HCT116 (cell line): ENCODE measurements around the gene CD1E. TPM values are rescaled to one million over a fixed set of nuclear protein-coding genes. Genes with fewer than 3 reads are reported as not detected.

ENCODE experiments used
- ATAC-seq: fragments of 200-7000 bp; cut with Tn5 transposase; 2 replicates; pipeline ENCODE4 v1.9.1; 2020; ENCODE audit warnings: mild to moderate bottlenecking, moderate library complexity
- BruUV-seq: library from RNA; stranded (reverse); fragments of 400-500 nt; replicated peaks from 2 replicates; lab custom pipeline; 2021; lab: Mats Ljungman, UMichigan
- CTCF ChIA-PET: fragments of 300-600 bp; sonication (Branson Sonifier 250); formaldehyde crosslinking; loops from one replicate; lab custom pipeline; 2021; ENCODE audit warnings: antibody characterized with exemption; lab: Charles Lee
- POLR2A ChIA-PET: fragments of 300-600, 350-600 bp; sonication (Branson Sonifier 250); formaldehyde crosslinking; loops from one replicate; lab custom pipeline; 2021; ENCODE audit warnings: antibody characterized with exemption; lab: Charles Lee
- RAD21 ChIA-PET, 2 experiments: fragments of 300-600 bp; sonication (Branson Sonifier 250); formaldehyde crosslinking; loops; one replicate each; lab custom pipeline; 2023; ENCODE audit warnings: low total read pairs in 2 of 2; ENCODE audit not compliant: uncharacterized antibody in 2 of 2, unreplicated experiment in 2 of 2, low non-redundant PET in 1 of 2; lab: Charles Lee
- DNase-seq: peaks from one replicate; pipeline ENCODE4 v3.0.0-alpha.2; 2010; ENCODE audit warnings: low read depth, low spot score
- H2AFZ ChIP-seq: fragments of 200-600 bp; shearing (Covaris generic), sonication (generic); 2 replicates; pipeline ENCODE4 v1.6.1; 2017; ENCODE audit warnings: low read depth, mixed run types, mixed read lengths, antibody characterized with exemption, low read length; ENCODE audit not compliant: poor library complexity, severe bottlenecking
- H3K27ac ChIP-seq: 2 replicates; pipeline ENCODE4 v1.5.1; 2012; ENCODE audit warnings: low read depth, low read length
- H3K27me3 ChIP-seq: fragments of 200-600 bp; sonication (generic); 2 replicates; pipeline ENCODE4 v1.6.1; 2016; ENCODE audit warnings: mixed run types, low read length, mixed read lengths; ENCODE audit not compliant: insufficient read depth
- H3K36me3 ChIP-seq, 2 experiments: fragments of 200-500 bp in 1 of 2; fragments of 200-600 bp in 1 of 2; sonication (Bioruptor generic) in 1 of 2; sonication (generic) in 1 of 2; 2 replicates each; pipeline versions ENCODE4 v1.5.1 to v1.6.1; 2014 to 2016; ENCODE audit warnings: low read length in 2 of 2, inconsistent platforms in 1 of 2, mixed read lengths in 1 of 2, mixed run types in 1 of 2; ENCODE audit not compliant: insufficient read depth in 2 of 2, control insufficient read depth in 1 of 2
- H3K4me1 ChIP-seq, 2 experiments: fragments of 200-600 bp in 1 of 2; sonication (generic) in 1 of 2; 2 replicates each; pipeline versions ENCODE4 v1.5.1 to v1.6.1; 2012 to 2017; ENCODE audit warnings: low read length in 2 of 2, inconsistent platforms in 1 of 2, mild to moderate bottlenecking in 1 of 2, mixed read lengths in 1 of 2, mixed run types in 1 of 2, moderate library complexity in 1 of 2; ENCODE audit not compliant: insufficient read depth in 2 of 2, control insufficient read depth in 1 of 2
- H3K4me2 ChIP-seq: fragments of 200-600 bp; sonication (generic); 2 replicates; pipeline ENCODE4 v1.6.1; 2017; ENCODE audit warnings: mixed run types, low read length, mixed read lengths
- H3K4me3 ChIP-seq, 2 experiments: fragments of 200-600 bp in 1 of 2; sonication (generic) in 1 of 2; replicated peaks in 1 of 2; 2 replicates each; pipeline ENCODE4 v1.5.1; 2011 to 2016; ENCODE audit warnings: low read length in 2 of 2, control low read depth in 1 of 2, low read depth in 1 of 2, mild to moderate bottlenecking in 1 of 2, mixed read lengths in 1 of 2, mixed run types in 1 of 2
- H3K79me2 ChIP-seq: fragments of 200-600 bp; sonication (generic); 2 replicates; pipeline ENCODE4 v1.6.1; 2017; ENCODE audit warnings: mild to moderate bottlenecking, mixed run types, low read length, moderate library complexity, mixed read lengths; ENCODE audit not compliant: insufficient read depth
- H3K9ac ChIP-seq: fragments of 200-600 bp; sonication (generic); 2 replicates; pipeline ENCODE4 v1.6.1; 2016; ENCODE audit warnings: low read length, mixed read lengths
- H3K9me2 ChIP-seq: fragments of 200-600 bp; sonication (generic), shearing (Covaris generic); 2 replicates; pipeline ENCODE4 v1.6.1; 2017; ENCODE audit warnings: mixed run types, mild to moderate bottlenecking, moderate library complexity; ENCODE audit not compliant: insufficient read depth
- H3K9me3 ChIP-seq, 2 experiments: fragments of 200-500 bp in 1 of 2; fragments of 200-600 bp in 1 of 2; sonication (Bioruptor generic) in 1 of 2; sonication (generic) in 1 of 2; 2 replicates each; pipeline ENCODE4 v1.6.1; 2014 to 2017; ENCODE audit warnings: low read length in 2 of 2, mixed read lengths in 2 of 2, inconsistent platforms in 1 of 2, low read depth in 1 of 2, mild to moderate bottlenecking in 1 of 2, mixed run types in 1 of 2, moderate library complexity in 1 of 2; ENCODE audit not compliant: control insufficient read depth in 1 of 2, insufficient read depth in 1 of 2
- H4K20me1 ChIP-seq: fragments of 200-600 bp; sonication (generic), shearing (Covaris generic); 2 replicates; pipeline ENCODE4 v1.6.1; 2017; ENCODE audit warnings: mixed run types, mild to moderate bottlenecking, moderate library complexity; ENCODE audit not compliant: insufficient read depth
- CBX3 ChIP-seq: IDR thresholded peaks from 2 replicates; pipeline ENCODE4 v1.6.1; 2012; ENCODE audit warnings: low read depth
- CEBPB ChIP-seq: IDR thresholded peaks from 2 replicates; pipeline ENCODE4 v1.6.1; 2012; ENCODE audit warnings: low read depth
- CTCF ChIP-seq, 3 experiments: fragments of 200-600 bp in 1 of 3; sonication (generic) in 1 of 3; IDR thresholded peaks in 2 of 3; conservative IDR thresholded peaks in 1 of 3; 2 replicates each; pipeline ENCODE4 v1.5.1; 2012 to 2017; ENCODE audit warnings: low read depth in 2 of 3, low read length in 2 of 3, antibody characterized with exemption in 1 of 3, borderline replicate concordance in 1 of 3, control low read depth in 1 of 3, mild to moderate bottlenecking in 1 of 3, mixed read lengths in 1 of 3, mixed run types in 1 of 3, moderate library complexity in 1 of 3; ENCODE audit not compliant: insufficient read depth in 1 of 3
- EGR1 ChIP-seq: IDR thresholded peaks from 2 replicates; pipeline ENCODE4 v1.6.1; 2012; ENCODE audit warnings: low read depth
- EZH2 ChIP-seq: fragments of 200-600 bp; sonication (generic); IDR thresholded peaks from 2 replicates; pipeline ENCODE4 v1.6.1; 2017; ENCODE audit warnings: antibody characterized with exemption, mixed run types
- EZH2phosphoT487 ChIP-seq: fragments of 200-600 bp; IDR thresholded peaks from 2 replicates; pipeline ENCODE4 v1.6.1; 2018; ENCODE audit warnings: antibody characterized with exemption, borderline replicate concordance
- POLR2AphosphoS5 ChIP-seq: IDR thresholded peaks from 2 replicates; pipeline ENCODE4 v1.6.1; 2011; ENCODE audit warnings: mild to moderate bottlenecking, low read depth, low read length, moderate library complexity
- RAD21 ChIP-seq: IDR thresholded peaks from 2 replicates; pipeline ENCODE4 v1.6.1; 2012; ENCODE audit warnings: low read depth, mild to moderate bottlenecking
- SIN3A ChIP-seq: IDR thresholded peaks from 2 replicates; pipeline ENCODE4 v1.6.1; 2012; ENCODE audit warnings: low read depth
- SP1 ChIP-seq: IDR thresholded peaks from 2 replicates; pipeline ENCODE4 v1.6.1; 2012; ENCODE audit warnings: low read depth
- SRF ChIP-seq: IDR thresholded peaks from 2 replicates; pipeline ENCODE4 v1.6.1; 2012; ENCODE audit warnings: low read depth
- TCF7L2 ChIP-seq: IDR thresholded peaks from 2 replicates; pipeline ENCODE4 v1.7.0; 2011; ENCODE audit warnings: borderline replicate concordance, inconsistent platforms; ENCODE audit not compliant: insufficient read depth, insufficient read length; ENCODE audit errors: extremely low read depth
- YY1 ChIP-seq: IDR thresholded peaks from 2 replicates; pipeline ENCODE4 v1.6.1; 2011; ENCODE audit warnings: low read length, low read depth, moderate library complexity, mild to moderate bottlenecking; ENCODE audit not compliant: insufficient replicate concordance; ENCODE audit errors: extremely low read depth
- ZBTB33 ChIP-seq: IDR thresholded peaks from 2 replicates; pipeline ENCODE4 v1.6.1; 2011; ENCODE audit warnings: mild to moderate bottlenecking, low read length, moderate library complexity; ENCODE audit not compliant: insufficient replicate concordance; ENCODE audit errors: extremely low read depth
- ZFX ChIP-seq: fragments of 450-650 bp; IDR thresholded peaks from 2 replicates; pipeline ENCODE4 v1.6.1; 2017
- intact Hi-C: fragments of 100-400 bp; cut with micrococcal nuclease; formaldehyde crosslinking; loops from 2 replicates; pipeline ENCODE4 v1.10.0; 2022
- total RNA-seq: library from RNA; stranded (reverse); gene quantifications from one replicate; pipeline ENCODE4 v1.2.1, GENCODE V29; 2021; ENCODE audit not compliant: unreplicated experiment
- TF ChIP-seq, protein P1 (sequence below): IDR thresholded peaks from 2 replicates; pipeline ENCODE4 v1.6.1; 2012; ENCODE audit warnings: low read depth
- TF ChIP-seq, protein P2 (sequence below): IDR thresholded peaks from 2 replicates; pipeline ENCODE4 v1.6.1; 2012

CD1E gene
- total RNA-seq, 1 experiment from 2014 or later = not detected

DNA sequence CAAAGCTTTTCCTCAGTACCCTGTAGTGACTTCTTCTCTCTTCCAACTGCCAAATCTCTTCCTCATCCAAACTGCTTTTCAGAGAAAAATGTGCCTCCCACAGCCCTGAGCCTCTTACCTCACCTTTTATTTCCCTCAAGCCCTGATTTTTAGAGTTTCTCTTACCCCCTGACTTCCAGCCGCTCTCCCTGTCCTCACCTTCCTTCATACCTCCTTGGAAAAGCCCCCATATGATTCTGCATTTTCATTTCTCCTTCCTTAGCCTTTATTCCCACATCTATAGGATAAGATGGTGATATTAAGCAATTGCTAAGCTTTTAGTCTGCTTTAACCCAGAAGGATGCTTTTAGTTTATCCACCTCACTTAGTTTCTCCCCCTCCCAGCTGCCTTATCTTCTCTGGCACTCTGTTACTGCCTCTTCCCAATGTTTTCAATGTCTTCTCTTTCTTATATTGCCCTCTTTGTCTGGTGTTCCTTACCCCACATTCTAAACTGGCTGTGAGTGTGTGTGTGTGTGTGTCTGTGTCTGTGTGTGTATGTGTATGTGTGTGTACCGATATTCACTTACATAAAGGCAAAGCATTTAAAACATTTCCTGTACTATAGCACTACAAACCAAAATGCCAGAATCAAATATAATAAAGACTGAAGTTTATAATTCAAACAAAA lies 22.1 kb upstream of the CD1E start, which contains the start of gene CD1B:
Gene CD1B, minus strand, starts transcription at position 51 of the 670 bp plus-strand sequence. CDS start 108 bp downstream, outside the sequence.
- no peak for TF ChIP-seq POLR2AphosphoS5
- no peak for TF ChIP-seq SRF
- no peak for TF ChIP-seq EGR1
- TF ChIP-seq CTCF (IDR thresholded peaks at IDR 0.05 in 2 of 3, conservative IDR thresholded peaks at IDR 0.05 in 1 of 3; ENCODE audit: borderline replicate concordance in 1 of 3, insufficient read depth in 1 of 3, low read depth in 2 of 3, low read length in 2 of 3) = no peak
- no peak for TF ChIP-seq EZH2
- TF ChIP-seq ZFX = no peak
- TF ChIP-seq SIN3A = no peak
- TF ChIP-seq CBX3 = no peak
- TF ChIP-seq, protein P1, sequence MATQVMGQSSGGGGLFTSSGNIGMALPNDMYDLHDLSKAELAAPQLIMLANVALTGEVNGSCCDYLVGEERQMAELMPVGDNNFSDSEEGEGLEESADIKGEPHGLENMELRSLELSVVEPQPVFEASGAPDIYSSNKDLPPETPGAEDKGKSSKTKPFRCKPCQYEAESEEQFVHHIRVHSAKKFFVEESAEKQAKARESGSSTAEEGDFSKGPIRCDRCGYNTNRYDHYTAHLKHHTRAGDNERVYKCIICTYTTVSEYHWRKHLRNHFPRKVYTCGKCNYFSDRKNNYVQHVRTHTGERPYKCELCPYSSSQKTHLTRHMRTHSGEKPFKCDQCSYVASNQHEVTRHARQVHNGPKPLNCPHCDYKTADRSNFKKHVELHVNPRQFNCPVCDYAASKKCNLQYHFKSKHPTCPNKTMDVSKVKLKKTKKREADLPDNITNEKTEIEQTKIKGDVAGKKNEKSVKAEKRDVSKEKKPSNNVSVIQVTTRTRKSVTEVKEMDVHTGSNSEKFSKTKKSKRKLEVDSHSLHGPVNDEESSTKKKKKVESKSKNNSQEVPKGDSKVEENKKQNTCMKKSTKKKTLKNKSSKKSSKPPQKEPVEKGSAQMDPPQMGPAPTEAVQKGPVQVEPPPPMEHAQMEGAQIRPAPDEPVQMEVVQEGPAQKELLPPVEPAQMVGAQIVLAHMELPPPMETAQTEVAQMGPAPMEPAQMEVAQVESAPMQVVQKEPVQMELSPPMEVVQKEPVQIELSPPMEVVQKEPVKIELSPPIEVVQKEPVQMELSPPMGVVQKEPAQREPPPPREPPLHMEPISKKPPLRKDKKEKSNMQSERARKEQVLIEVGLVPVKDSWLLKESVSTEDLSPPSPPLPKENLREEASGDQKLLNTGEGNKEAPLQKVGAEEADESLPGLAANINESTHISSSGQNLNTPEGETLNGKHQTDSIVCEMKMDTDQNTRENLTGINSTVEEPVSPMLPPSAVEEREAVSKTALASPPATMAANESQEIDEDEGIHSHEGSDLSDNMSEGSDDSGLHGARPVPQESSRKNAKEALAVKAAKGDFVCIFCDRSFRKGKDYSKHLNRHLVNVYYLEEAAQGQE = no peak
- no peak for TF ChIP-seq TCF7L2
- no peak for TF ChIP-seq RAD21
- no peak for TF ChIP-seq EZH2phosphoT487
- no peak for TF ChIP-seq CEBPB
- TF ChIP-seq ZBTB33 = no peak
- TF ChIP-seq SP1 = no peak
- no peak for TF ChIP-seq YY1
- TF ChIP-seq, protein P2, sequence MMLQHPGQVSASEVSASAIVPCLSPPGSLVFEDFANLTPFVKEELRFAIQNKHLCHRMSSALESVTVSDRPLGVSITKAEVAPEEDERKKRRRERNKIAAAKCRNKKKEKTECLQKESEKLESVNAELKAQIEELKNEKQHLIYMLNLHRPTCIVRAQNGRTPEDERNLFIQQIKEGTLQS = no peak
- TF ChIP-seq, all 23 proteins: peak for 0
- H3K9ac ChIP-seq = no peak within 1 kb of the TSS
- no peaks in the 10 kb centered on the region for H3K79me2 ChIP-seq
- ATAC-seq = no peak
- BruUV-seq = no TSS peak
- RAD21 ChIA-PET = no interaction called here
- peaks cover 16% of the 10 kb centered on the region; the same call in 1 of the 2 replicates for H3K27me3 ChIP-seq
- no peak within 1 kb of the TSS for H3K4me2 ChIP-seq
- no peaks in the 10 kb centered on the region for H3K9me2 ChIP-seq
- CTCF ChIA-PET = no interaction called here
- H3K36me3 ChIP-seq = no peaks in the 10 kb centered on the region
- H2AFZ ChIP-seq = no peak within 1 kb of the TSS
- H3K4me1 ChIP-seq = no peaks in the 10 kb centered on the region
- H3K9me3 ChIP-seq = no peaks in the 10 kb centered on the region
- DNase-seq = no peak
- no peaks in the 10 kb centered on the region for H4K20me1 ChIP-seq
- H3K27ac ChIP-seq = no peak within 1 kb of the TSS
- POLR2A ChIA-PET = no interaction called here
- intact Hi-C loops = no loop called here
- no peak within 1 kb of the TSS for H3K4me3 ChIP-seq
